Measurements from ENCODE around the gene CLCA4.

- TF ChIP-seq RARB (CRISPR knock-in tag; IDR thresholded peaks at IDR 0.05) (no peak), SNAI2 (CRISPR knock-in tag; IDR thresholded peaks at IDR 0.05) (no peak), CREB5 (CRISPR knock-in tag; IDR thresholded peaks at IDR 0.05; ENCODE audit: low read depth) (no peak), ARNTL (CRISPR knock-in tag; IDR thresholded peaks at IDR 0.05; ENCODE audit: borderline replicate concordance, low read depth) (no peak), ZFP3 (CRISPR knock-in tag; IDR thresholded peaks at IDR 0.05) (no peak), ZNF70 (CRISPR knock-in tag; IDR thresholded peaks at IDR 0.05) (no peak), GLIS3 (CRISPR knock-in tag; IDR thresholded peaks at IDR 0.05) (no peak), BACH2 (CRISPR knock-in tag; IDR thresholded peaks at IDR 0.05; ENCODE audit: borderline replicate concordance) (no peak), PPARA (CRISPR knock-in tag; IDR thresholded peaks at IDR 0.05; ENCODE audit: borderline replicate concordance) (no peak), ZNF565 (CRISPR knock-in tag; conservative IDR thresholded peaks at IDR 0.05; ENCODE audit: low read depth) (no peak), ESRRG (CRISPR knock-in tag; IDR thresholded peaks at IDR 0.05) (no peak), ZFP30 (CRISPR knock-in tag; IDR thresholded peaks at IDR 0.05) (no peak)
- TF ChIP-seq, protein P1, sequence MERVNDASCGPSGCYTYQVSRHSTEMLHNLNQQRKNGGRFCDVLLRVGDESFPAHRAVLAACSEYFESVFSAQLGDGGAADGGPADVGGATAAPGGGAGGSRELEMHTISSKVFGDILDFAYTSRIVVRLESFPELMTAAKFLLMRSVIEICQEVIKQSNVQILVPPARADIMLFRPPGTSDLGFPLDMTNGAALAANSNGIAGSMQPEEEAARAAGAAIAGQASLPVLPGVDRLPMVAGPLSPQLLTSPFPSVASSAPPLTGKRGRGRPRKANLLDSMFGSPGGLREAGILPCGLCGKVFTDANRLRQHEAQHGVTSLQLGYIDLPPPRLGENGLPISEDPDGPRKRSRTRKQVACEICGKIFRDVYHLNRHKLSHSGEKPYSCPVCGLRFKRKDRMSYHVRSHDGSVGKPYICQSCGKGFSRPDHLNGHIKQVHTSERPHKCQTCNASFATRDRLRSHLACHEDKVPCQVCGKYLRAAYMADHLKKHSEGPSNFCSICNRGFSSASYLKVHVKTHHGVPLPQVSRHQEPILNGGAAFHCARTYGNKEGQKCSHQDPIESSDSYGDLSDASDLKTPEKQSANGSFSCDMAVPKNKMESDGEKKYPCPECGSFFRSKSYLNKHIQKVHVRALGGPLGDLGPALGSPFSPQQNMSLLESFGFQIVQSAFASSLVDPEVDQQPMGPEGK (CRISPR knock-in tag; IDR thresholded peaks at IDR 0.05; ENCODE audit: borderline replicate concordance): no peak
- TF ChIP-seq, protein P2, sequence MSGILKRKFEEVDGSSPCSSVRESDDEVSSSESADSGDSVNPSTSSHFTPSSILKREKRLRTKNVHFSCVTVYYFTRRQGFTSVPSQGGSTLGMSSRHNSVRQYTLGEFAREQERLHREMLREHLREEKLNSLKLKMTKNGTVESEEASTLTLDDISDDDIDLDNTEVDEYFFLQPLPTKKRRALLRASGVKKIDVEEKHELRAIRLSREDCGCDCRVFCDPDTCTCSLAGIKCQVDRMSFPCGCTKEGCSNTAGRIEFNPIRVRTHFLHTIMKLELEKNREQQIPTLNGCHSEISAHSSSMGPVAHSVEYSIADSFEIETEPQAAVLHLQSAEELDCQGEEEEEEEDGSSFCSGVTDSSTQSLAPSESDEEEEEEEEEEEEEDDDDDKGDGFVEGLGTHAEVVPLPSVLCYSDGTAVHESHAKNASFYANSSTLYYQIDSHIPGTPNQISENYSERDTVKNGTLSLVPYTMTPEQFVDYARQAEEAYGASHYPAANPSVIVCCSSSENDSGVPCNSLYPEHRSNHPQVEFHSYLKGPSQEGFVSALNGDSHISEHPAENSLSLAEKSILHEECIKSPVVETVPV (CRISPR knock-in tag; IDR thresholded peaks at IDR 0.05): no peak
These were observed 74.4 kb downstream of the CLCA4 start for GRCh38 chr1:86621286-86621685.

Measured in SK-N-SH treated with all-trans-retinoic acid at 6 μM for 48 hours (cell line).